ENCODE data around the gene GMPR2. TPM values are rescaled to one million over a fixed set of nuclear protein-coding genes. Genes with fewer than 3 reads are reported as not detected.
"Not testable (repeated sequence)": the region's sequence is repeated elsewhere in the genome, so short reads cannot be mapped to it uniquely, and the experiment has no call there.

The GMPR2 gene
- total and polyA plus RNA-seq, 3 donors from 2014 or later = 30.0 to 49.9 (median 42.2) TPM

DNA sequence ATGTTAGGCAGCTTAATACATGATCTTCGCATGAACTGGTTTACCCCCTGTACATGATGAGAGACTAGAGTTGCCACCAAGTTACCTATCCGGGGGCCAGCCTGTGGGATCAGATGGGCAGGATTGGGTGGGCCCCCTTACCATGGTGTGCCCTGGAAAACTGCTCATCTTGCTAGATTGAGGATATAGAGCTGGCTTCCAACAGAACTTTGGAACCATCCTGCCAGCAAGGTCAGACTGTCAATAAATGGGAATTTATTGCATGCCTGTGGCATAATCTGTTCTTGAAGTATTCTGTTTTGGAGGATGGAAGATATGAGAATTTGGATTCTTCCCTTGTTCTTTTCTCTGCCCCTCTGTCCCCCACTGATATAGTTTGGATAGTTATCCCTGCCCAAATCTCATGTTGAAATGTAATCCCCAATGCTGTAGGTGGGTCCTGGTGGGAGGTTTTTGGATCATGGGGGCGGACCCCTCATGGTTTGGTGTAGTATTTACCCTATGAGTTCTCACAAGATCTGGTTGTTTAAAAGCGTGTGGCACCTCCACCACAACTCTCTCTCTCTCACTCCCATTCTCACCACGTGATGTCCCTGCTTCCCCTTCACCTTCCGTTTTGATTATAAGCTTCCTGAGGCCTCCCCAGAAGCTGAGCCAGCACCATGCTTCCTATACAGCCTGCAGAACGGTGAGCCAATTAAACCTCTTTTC is 33.8 kb upstream of the GMPR2 start:
- H3K36me3 ChIP-seq (ENCODE audit: low read depth, missing control alignments) = no peaks in the 10 kb centered on the region
- no peaks in the 10 kb centered on the region for H3K9me3 ChIP-seq
- no peak overlapping the region for H3K27ac ChIP-seq
- intact Hi-C loops (cut with DNase I; ENCODE audit: low total_unique reads) = no loop called here
- TF ChIP-seq, protein P1, sequence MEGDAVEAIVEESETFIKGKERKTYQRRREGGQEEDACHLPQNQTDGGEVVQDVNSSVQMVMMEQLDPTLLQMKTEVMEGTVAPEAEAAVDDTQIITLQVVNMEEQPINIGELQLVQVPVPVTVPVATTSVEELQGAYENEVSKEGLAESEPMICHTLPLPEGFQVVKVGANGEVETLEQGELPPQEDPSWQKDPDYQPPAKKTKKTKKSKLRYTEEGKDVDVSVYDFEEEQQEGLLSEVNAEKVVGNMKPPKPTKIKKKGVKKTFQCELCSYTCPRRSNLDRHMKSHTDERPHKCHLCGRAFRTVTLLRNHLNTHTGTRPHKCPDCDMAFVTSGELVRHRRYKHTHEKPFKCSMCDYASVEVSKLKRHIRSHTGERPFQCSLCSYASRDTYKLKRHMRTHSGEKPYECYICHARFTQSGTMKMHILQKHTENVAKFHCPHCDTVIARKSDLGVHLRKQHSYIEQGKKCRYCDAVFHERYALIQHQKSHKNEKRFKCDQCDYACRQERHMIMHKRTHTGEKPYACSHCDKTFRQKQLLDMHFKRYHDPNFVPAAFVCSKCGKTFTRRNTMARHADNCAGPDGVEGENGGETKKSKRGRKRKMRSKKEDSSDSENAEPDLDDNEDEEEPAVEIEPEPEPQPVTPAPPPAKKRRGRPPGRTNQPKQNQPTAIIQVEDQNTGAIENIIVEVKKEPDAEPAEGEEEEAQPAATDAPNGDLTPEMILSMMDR (IDR thresholded peaks at IDR 0.05) = no peak
- no peak for TF ChIP-seq POLR2A (IDR thresholded peaks at IDR 0.05)
- 89 to 91% methylated on average over 7 of the region's 7 CpGs for WGBS, 2 donors
- no peaks in the 10 kb centered on the region for H3K27me3 ChIP-seq
- no peak for DNase-seq
- H3K4me3 ChIP-seq = no peak overlapping the region
- H3K4me1 ChIP-seq = peaks cover 12% of the 10 kb centered on the region

DNA sequence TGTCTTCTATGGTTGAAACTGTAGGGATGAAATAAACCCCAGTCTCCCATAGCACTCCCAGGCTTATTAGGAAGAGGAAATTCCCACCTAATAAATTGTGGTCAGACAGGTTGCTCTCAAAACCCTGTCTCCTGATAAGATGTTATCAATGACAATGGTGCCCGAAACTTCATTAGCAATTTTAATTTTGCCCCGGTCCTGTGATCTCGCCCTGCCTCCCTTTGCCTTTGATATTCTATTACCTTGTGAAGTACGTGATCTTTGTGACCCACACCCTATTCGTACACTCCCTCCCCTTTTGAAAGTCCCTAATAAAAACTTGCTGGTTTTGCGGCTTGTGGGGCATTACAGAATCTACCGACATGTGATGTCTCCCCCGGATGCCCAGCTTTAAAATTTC is 30.2 kb upstream of the GMPR2 start:
- intact Hi-C loops (cut with DNase I; ENCODE audit: low total_unique reads); H3K27ac ChIP-seq; H3K4me3 ChIP-seq; H3K9me3 ChIP-seq; H3K36me3 ChIP-seq (ENCODE audit: low read depth, missing control alignments); H3K4me1 ChIP-seq; DNase-seq; H3K27me3 ChIP-seq: not testable (repeated sequence)
- 86 to 89% methylated on average over 8 of the region's 8 CpGs for WGBS, 2 donors

DNA sequence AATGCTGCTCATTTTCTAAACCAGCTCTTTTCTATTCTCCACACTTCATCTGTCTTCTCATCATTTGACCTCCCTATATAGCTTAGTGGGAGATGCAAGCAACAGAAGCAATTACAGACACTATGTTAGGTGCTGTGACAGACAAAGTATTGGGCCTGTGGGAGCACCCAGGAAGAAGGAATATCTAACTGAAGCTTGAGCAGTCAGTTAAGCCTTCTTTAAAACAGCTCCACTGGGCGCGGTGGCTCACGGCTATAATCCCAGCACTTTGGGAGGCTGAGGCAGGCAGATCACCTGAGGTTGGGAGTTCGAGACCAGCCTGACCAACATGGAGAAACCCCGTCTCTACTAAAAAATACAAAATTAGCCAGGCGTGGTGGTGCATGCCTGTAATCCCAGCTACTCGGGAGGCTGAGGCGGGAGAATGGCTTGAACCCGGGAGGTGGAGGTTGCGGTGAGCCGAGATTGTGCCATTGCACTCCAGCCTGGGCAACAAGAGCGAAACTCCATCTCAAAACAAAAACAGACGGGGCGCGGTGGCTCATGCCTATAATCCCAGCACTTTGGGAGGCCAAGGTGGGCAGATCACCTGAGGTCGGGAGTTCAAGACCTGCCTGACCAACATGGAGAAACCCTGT is 29.4 kb upstream of the GMPR2 start:
- intact Hi-C loops (cut with DNase I; ENCODE audit: low total_unique reads); H3K36me3 ChIP-seq (ENCODE audit: low read depth, missing control alignments): not testable (repeated sequence)

DNA sequence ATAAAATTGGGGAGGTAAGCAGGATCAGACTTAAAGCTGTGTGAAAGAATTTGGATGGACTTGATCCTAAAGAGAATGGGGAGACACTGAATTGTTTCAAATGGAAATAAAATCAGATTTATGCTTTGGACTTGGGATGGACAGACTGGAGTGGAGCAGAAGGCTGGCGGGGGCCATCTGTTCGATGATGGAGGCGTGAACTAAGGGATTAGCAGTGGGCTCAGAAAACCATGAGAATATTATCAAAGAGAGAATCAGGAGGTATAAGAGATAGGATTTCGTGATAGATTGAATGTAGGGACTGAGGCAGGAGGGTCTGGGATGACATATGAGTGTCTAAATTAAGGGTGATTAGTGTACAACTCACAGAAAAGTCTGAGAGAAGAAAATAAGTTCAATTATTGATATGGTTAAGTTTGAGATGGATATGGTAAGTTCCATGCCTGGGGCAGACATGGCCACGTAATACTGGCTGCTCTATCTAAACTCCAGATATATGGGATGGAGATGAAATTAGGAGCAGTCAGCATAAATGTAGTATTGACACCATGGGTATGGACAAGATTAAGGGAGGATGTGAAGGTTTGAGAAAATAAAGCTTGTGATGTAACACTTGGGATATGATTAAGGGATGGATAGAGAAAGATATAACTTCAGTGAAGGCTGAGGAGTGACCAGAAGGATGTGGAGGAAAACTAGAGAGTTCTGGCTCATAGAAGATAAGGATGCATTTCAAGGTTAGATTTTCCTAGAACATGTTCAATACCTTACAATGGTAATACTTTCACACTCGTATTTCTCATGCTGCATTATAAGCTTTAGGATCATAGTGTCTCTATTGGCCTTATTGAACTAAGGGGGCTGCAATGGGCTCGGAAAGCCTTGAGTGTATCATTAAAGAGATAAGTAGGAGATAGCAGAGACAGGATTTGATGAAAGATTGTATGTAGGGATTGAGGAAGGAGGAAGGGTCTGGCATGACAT is 28.3 kb upstream of the GMPR2 start:
- H3K4me1 ChIP-seq = no peaks in the 10 kb centered on the region
- H3K36me3 ChIP-seq (ENCODE audit: low read depth, missing control alignments) = no peaks in the 10 kb centered on the region
- DNase-seq = no peak
- no peaks in the 10 kb centered on the region for H3K9me3 ChIP-seq
- 88 to 93% methylated on average over 7 of the region's 7 CpGs for WGBS, 2 donors
- H3K4me3 ChIP-seq = no peak overlapping the region
- no peaks in the 10 kb centered on the region for H3K27me3 ChIP-seq
- TF ChIP-seq POLR2A (IDR thresholded peaks at IDR 0.05) = no peak
- no peak overlapping the region for H3K27ac ChIP-seq
- intact Hi-C loops (cut with DNase I; ENCODE audit: low total_unique reads) = no loop called here

More for the DNA sequence above, 29.4 kb upstream of the GMPR2 start:
- not testable (repeated sequence) for H3K27me3 ChIP-seq, H3K27ac ChIP-seq, DNase-seq, H3K4me3 ChIP-seq, H3K9me3 ChIP-seq, H3K4me1 ChIP-seq
- WGBS, 2 donors = 87 to 93% methylated on average over 16 of the region's 16 CpGs

DNA sequence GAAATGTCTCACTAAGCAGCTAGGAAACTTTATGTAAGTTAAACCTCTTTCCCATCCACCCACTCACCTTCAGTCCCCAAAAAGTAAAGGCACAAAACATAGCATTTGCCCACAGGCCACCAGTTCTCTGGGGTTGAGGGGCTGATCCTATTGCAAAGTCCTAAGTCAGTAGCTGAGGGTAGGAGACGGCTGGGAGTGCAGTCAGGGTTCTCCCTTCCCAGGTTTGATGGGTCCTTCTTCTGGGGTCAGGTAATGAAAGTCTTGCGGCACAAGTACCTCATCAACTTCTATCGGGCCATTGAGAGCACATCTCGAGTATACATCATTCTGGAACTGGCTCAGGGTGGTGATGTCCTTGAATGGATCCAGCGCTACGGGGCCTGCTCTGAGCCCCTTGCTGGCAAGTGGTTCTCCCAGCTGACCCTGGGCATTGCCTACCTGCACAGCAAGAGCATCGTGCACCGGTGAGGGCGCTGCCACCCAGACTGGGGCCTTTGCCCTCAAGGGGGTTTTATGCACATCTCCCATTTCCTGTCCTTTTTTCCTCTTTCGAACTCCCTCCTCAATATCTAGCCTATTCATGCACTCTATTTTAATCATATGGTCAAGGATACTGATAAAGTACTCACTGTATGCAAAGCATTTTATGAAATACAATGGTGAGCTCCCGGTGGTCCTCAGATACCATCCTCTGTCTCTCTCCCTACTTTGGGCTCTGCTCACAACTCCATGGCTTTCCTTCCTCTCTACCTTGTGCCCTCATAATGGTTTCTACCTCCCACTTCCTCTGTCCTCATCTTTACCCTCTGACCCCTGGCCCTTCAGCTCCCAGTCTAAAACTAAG is 26.2 kb upstream of the GMPR2 start:
- intact Hi-C loops (cut with DNase I; ENCODE audit: low total_unique reads) = no loop called here
- WGBS, 2 donors = 92 to 94% methylated on average over 11 of the region's 11 CpGs
- TF ChIP-seq POLR2A (IDR thresholded peaks at IDR 0.05) = no peak
- TF ChIP-seq, protein P1 (IDR thresholded peaks at IDR 0.05) = no peak
- Histone ChIP-seq H3K27me3 (no peaks in the 10 kb centered on the region), H3K27ac (no peak overlapping the region), H3K4me1 (no peaks in the 10 kb centered on the region), H3K36me3 (ENCODE audit: low read depth, missing control alignments) (no peaks in the 10 kb centered on the region), H3K9me3 (no peaks in the 10 kb centered on the region), H3K4me3 (no peak overlapping the region)
- no peak for DNase-seq

All from testis (tissue), 3 donors.